ENCODE data around the gene XBP1.
"Not testable (repeated sequence)": the region's sequence is repeated elsewhere in the genome, so short reads cannot be mapped to it uniquely, and the experiment has no call there.

DNA sequence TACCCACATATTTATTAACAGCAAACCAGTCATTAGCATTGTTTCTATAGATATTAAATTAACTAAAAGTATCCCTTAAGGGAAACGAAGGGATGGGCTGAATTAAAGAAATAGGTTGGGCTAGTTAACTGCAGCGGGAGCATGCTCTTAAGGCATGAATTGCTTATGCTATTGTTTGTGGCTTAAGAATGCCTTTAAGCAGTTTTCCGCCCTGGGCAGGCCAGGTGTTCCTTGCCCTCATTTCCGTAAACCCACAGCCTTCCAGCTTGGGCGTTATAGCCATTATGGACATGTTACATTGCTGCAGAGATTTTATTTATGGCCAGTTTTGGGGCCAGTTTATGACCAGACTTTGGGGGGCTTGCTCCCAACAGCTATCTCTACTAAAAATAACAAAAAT is 5.1 kb upstream of the XBP1 start:
- not testable (repeated sequence) for TF ChIP-seq CTCF (IDR thresholded peaks at IDR 0.05; ENCODE audit: low read depth, low read length, missing input control); YY1 (IDR thresholded peaks at IDR 0.05); SP1 (IDR thresholded peaks at IDR 0.05); RAD21 (IDR thresholded peaks at IDR 0.05); JUND (IDR thresholded peaks at IDR 0.05)
